Trophoblast cell (in vitro differentiated cells and primary cell): ENCODE data around the gene ATP13A2. TPM values are rescaled to one million over a fixed set of nuclear protein-coding genes. Genes with fewer than 3 reads are reported as not detected.

Source experiments
- DNase-seq, 2 donors: peaks; one replicate each; pipeline ENCODE4 v3.0.0-alpha.2; 2016
- H2AFZ ChIP-seq: 2 replicates; pipeline ENCODE4 v1.6.1; 2013; ENCODE audit warnings: low read length, moderate library complexity, mild to moderate bottlenecking; ENCODE audit not compliant: insufficient read depth, poor library complexity
- H2AK5ac ChIP-seq: 2 replicates; pipeline ENCODE4 v1.6.1; 2013; ENCODE audit warnings: mild to moderate bottlenecking, low read length
- H2BK120ac ChIP-seq: 2 replicates; pipeline ENCODE4 v1.6.1; 2013; ENCODE audit warnings: low read length, mild to moderate bottlenecking, moderate library complexity; ENCODE audit not compliant: insufficient read depth, poor library complexity
- H2BK12ac ChIP-seq: 2 replicates; pipeline ENCODE4 v1.6.1; 2013; ENCODE audit warnings: mild to moderate bottlenecking, low read length, moderate library complexity
- H2BK5ac ChIP-seq: 2 replicates; pipeline ENCODE4 v1.6.1; 2013; ENCODE audit warnings: low read length, low read depth, moderate library complexity, mild to moderate bottlenecking; ENCODE audit not compliant: poor library complexity
- H3K14ac ChIP-seq: 2 replicates; pipeline ENCODE4 v1.6.1; 2013; ENCODE audit warnings: mild to moderate bottlenecking, low read length
- H3K18ac ChIP-seq: 2 replicates; pipeline ENCODE4 v1.6.1; 2013; ENCODE audit warnings: mild to moderate bottlenecking, low read length
- H3K23ac ChIP-seq: 2 replicates; pipeline ENCODE4 v1.6.1; 2013; ENCODE audit warnings: low read length
- H3K27ac ChIP-seq: 2 replicates; pipeline ENCODE4 v1.5.1; 2013; ENCODE audit warnings: low read depth, mild to moderate bottlenecking, inconsistent platforms, low read length, moderate library complexity
- H3K27me3 ChIP-seq: 2 replicates; pipeline ENCODE4 v1.6.1; 2013; ENCODE audit warnings: inconsistent platforms, mild to moderate bottlenecking, low read length, moderate library complexity; ENCODE audit not compliant: insufficient read depth
- H3K36me3 ChIP-seq, 2 experiments: 1 replicate in 1 of 2; 2 replicates in 1 of 2; pipeline ENCODE4 v1.6.1; 2013; ENCODE audit warnings: low read length in 2 of 2, mild to moderate bottlenecking in 2 of 2, moderate library complexity in 1 of 2; ENCODE audit not compliant: insufficient read depth in 2 of 2, control insufficient read depth in 1 of 2
- H3K4ac ChIP-seq: 2 replicates; pipeline ENCODE4 v1.6.1; 2013; ENCODE audit warnings: low read depth, mild to moderate bottlenecking, low read length, moderate library complexity
- H3K4me1 ChIP-seq, 2 experiments: 1 replicate in 1 of 2; 2 replicates in 1 of 2; pipeline ENCODE4 v1.6.1; 2013; ENCODE audit warnings: low read length in 2 of 2, mild to moderate bottlenecking in 2 of 2, moderate library complexity in 1 of 2; ENCODE audit not compliant: insufficient read depth in 2 of 2, control insufficient read depth in 1 of 2
- H3K4me2 ChIP-seq: 2 replicates; pipeline ENCODE4 v1.6.1; 2013; ENCODE audit warnings: inconsistent platforms, mild to moderate bottlenecking, low read length, moderate library complexity
- H3K4me3 ChIP-seq: 2 replicates; pipeline ENCODE4 v1.5.1; 2013; ENCODE audit warnings: mild to moderate bottlenecking, low read depth, low read length, inconsistent platforms
- H3K79me1 ChIP-seq: one replicate; pipeline ENCODE4 v1.6.1; 2013; ENCODE audit warnings: low read length
- H3K79me2 ChIP-seq: 2 replicates; pipeline ENCODE4 v1.6.1; 2013; ENCODE audit warnings: low read length, mild to moderate bottlenecking; ENCODE audit not compliant: control insufficient read depth, insufficient read depth, poor library complexity
- H3K9ac ChIP-seq: 2 replicates; pipeline ENCODE4 v1.6.1; 2013; ENCODE audit warnings: mild to moderate bottlenecking, low read length
- H3K9me3 ChIP-seq: 2 replicates; pipeline ENCODE4 v1.6.1; 2013; ENCODE audit warnings: low read depth, mild to moderate bottlenecking, control low read depth, inconsistent platforms, low read length; ENCODE audit not compliant: insufficient read depth
- H4K12ac ChIP-seq: 2 replicates; pipeline ENCODE4 v1.6.1; 2013; ENCODE audit warnings: low read depth, mild to moderate bottlenecking, low read length, moderate library complexity
- H4K8ac ChIP-seq: 2 replicates; pipeline ENCODE4 v1.6.1; 2013; ENCODE audit warnings: low read depth, mild to moderate bottlenecking, low read length, moderate library complexity
- H4K91ac ChIP-seq: one replicate; pipeline ENCODE4 v1.6.1; 2013; ENCODE audit warnings: low read depth, mild to moderate bottlenecking, low read length, moderate library complexity
- WGBS: extraction: QIAGEN DNeasy Blood & Tissue Kit; methylation state at CpG from one replicate; pipeline ENCODE4 v1.1.7; 2013; ENCODE audit warnings: missing lambda C conversion rate; ENCODE audit not compliant: insufficient read length, insufficient coverage; ENCODE audit errors: extremely low coverage; 5-methylcytosine and 5-hydroxymethylcytosine counted together
- polyA plus RNA-seq: library from polyadenylated mRNA; stranded (reverse); fragments of 200-250 nt; gene quantifications from 2 replicates; pipeline ENCODE4 v1.2.3, GENCODE V29; 2013

The ATP13A2 gene, protein sequence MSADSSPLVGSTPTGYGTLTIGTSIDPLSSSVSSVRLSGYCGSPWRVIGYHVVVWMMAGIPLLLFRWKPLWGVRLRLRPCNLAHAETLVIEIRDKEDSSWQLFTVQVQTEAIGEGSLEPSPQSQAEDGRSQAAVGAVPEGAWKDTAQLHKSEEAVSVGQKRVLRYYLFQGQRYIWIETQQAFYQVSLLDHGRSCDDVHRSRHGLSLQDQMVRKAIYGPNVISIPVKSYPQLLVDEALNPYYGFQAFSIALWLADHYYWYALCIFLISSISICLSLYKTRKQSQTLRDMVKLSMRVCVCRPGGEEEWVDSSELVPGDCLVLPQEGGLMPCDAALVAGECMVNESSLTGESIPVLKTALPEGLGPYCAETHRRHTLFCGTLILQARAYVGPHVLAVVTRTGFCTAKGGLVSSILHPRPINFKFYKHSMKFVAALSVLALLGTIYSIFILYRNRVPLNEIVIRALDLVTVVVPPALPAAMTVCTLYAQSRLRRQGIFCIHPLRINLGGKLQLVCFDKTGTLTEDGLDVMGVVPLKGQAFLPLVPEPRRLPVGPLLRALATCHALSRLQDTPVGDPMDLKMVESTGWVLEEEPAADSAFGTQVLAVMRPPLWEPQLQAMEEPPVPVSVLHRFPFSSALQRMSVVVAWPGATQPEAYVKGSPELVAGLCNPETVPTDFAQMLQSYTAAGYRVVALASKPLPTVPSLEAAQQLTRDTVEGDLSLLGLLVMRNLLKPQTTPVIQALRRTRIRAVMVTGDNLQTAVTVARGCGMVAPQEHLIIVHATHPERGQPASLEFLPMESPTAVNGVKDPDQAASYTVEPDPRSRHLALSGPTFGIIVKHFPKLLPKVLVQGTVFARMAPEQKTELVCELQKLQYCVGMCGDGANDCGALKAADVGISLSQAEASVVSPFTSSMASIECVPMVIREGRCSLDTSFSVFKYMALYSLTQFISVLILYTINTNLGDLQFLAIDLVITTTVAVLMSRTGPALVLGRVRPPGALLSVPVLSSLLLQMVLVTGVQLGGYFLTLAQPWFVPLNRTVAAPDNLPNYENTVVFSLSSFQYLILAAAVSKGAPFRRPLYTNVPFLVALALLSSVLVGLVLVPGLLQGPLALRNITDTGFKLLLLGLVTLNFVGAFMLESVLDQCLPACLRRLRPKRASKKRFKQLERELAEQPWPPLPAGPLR
- 47.8 and 48.3 TPM in 2 replicates for polyA plus RNA-seq

DNA sequence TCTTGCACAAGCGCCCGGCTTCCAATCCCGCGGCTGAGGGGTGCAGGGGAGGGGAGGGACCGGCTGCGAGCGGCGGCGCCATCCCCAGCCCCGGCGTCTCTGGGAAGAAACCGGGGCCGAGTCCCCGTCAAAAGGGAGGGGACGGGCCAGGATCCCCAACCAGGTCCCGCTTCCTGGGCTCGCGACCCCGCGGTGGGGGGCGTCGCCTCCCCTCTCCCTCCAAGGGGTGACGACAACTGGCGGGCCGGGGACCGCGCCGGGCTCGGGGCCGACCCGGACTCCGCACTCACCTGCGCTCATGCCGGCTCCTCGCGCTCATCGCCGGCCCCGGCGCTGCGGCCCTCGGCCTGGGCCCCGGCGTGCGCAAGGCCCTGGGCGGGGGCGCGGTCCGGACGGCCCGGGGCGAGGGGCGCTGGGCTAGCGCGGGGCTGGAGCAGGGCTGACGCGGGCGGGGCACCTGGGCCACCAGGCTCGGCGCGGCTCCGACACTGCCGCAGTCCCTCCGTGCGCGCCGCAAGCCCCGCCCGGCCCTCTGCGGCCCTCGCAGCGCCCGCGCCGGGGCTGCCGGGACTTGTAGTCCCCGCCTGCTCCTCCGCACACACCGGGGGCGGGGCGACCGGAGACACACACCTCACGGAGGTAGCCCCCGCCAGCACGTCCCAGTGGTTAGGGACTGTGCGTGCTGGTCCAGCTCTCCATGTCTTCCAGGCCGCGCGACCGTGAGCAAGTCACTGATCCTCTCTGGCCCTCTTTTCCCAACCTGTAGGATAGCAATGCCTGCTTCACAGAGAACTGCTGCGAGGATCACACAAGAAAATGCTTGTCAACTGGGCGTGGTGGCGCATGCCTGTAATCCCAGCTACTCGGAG, at the start of gene ATP13A2:
Gene ATP13A2, minus strand, starts transcription at position 490 of the 869 bp plus-strand sequence. Its CDS starts 190 bp downstream, at position 300.
- H3K23ac ChIP-seq: no peak within 1 kb of the TSS
- peak within 1 kb of the TSS; percentile 64 for H4K91ac ChIP-seq
- H2AFZ ChIP-seq: peak within 1 kb of the TSS; percentile 58
- no peak within 1 kb of the TSS for H3K27ac ChIP-seq
- DNase-seq: peak; percentile 93
- H3K4me1 ChIP-seq: peaks cover 21 to 29% of the 10 kb centered on the region in 2 experiments
- H4K8ac ChIP-seq: peak within 1 kb of the TSS; percentile 63
- peak within 1 kb of the TSS; percentile 57 for H2BK120ac ChIP-seq
- peak within 1 kb of the TSS; percentile 49 for H3K4ac ChIP-seq
- H2AK5ac ChIP-seq: peak within 1 kb of the TSS; percentile 13
- no peaks in the 10 kb centered on the region for H3K79me2 ChIP-seq
- no CpG with 5 or more reads among the region's 94 CpGs for WGBS
- peak within 1 kb of the TSS; percentile 76 for H3K14ac ChIP-seq
- H3K27me3 ChIP-seq: no peaks in the 10 kb centered on the region
- peak within 1 kb of the TSS; percentile 91 for H3K18ac ChIP-seq
- no peaks in the 10 kb centered on the region for H3K9me3 ChIP-seq
- peak within 1 kb of the TSS; percentile 94 for H3K4me2 ChIP-seq
- peak within 1 kb of the TSS; percentile 33 for H2BK5ac ChIP-seq
- peak within 1 kb of the TSS; percentile 75 for H3K9ac ChIP-seq
- H3K36me3 ChIP-seq: no peaks in the 10 kb centered on the region
- H3K4me3 ChIP-seq: peak within 1 kb of the TSS; percentile 87
- peak within 1 kb of the TSS; percentile 38 for H4K12ac ChIP-seq
- peaks cover 14% of the 10 kb centered on the region for H3K79me1 ChIP-seq
- peak within 1 kb of the TSS; percentile 37 for H2BK12ac ChIP-seq

DNA sequence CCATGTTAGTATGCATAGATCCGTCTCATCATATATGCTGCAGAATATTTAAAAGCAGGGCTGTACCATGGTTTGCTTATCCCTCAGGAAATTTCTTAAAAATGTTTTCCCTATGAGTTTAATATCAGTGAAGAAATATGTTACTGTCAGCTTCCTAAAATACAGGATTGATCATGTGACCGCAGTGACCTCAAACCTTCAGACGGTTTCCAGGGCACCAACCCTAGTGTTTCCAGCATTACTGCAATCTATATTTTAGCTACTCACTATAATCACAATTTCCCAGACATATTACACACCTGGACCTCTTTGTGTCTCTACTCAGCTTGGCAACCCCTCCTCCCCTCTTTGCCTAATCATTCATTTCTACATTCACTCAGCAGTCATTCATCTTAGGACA, 49.8 kb upstream of the ATP13A2 start:
- H3K27me3 ChIP-seq: no peaks in the 10 kb centered on the region
- H2BK12ac ChIP-seq: no peak overlapping the region
- H3K4ac ChIP-seq: no peak overlapping the region
- WGBS: no CpG with 5 or more reads among the region's 3 CpGs
- no peak overlapping the region for H3K14ac ChIP-seq
- H3K4me2 ChIP-seq: no peak overlapping the region
- H3K9me3 ChIP-seq: no peaks in the 10 kb centered on the region
- H3K79me2 ChIP-seq: no peaks in the 10 kb centered on the region
- H3K18ac ChIP-seq: no peak overlapping the region
- H2AK5ac ChIP-seq: no peak overlapping the region
- no peak overlapping the region for H4K8ac ChIP-seq
- no peak overlapping the region for H3K4me3 ChIP-seq
- H4K91ac ChIP-seq: no peak overlapping the region
- H3K36me3 ChIP-seq: no peaks in the 10 kb centered on the region
- no peak overlapping the region for H3K27ac ChIP-seq
- no peak overlapping the region for H3K23ac ChIP-seq
- no peak for DNase-seq
- no peak overlapping the region for H4K12ac ChIP-seq
- no peaks in the 10 kb centered on the region for H3K79me1 ChIP-seq
- H2AFZ ChIP-seq: no peak overlapping the region
- peaks cover 0 to 2% of the 10 kb centered on the region in 2 experiments for H3K4me1 ChIP-seq
- H3K9ac ChIP-seq: no peak overlapping the region
- H2BK5ac ChIP-seq: no peak overlapping the region
- H2BK120ac ChIP-seq: no peak overlapping the region

DNA sequence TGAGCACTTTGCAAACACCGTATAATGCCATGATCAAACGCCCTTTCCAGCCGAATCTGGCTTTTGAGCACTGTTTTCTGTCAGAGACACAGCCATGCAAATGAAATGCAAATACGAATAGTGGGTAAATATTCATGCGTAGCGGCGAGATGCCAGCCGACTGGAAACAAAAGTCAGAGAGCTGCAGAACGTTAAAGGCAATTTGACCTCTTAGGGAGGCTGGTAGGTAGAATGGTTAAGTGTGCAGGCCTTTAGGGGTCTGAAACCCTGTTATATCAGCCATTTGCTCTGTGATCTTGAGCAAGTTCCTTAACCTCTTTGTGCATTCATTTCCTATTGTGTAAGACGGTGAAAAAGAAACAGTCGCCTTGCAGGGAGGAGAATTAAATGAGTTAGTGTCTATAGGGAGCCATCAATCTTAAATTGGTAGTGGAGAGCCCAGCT, 48.6 kb upstream of the ATP13A2 start:
- H3K9ac ChIP-seq: no peak overlapping the region
- DNase-seq: no peak
- no peak overlapping the region for H2BK120ac ChIP-seq
- H3K27me3 ChIP-seq: no peaks in the 10 kb centered on the region
- H3K4me3 ChIP-seq: no peak overlapping the region
- H2AFZ ChIP-seq: no peak overlapping the region
- H3K79me1 ChIP-seq: no peaks in the 10 kb centered on the region
- no peak overlapping the region for H2BK5ac ChIP-seq
- H3K4me2 ChIP-seq: no peak overlapping the region
- H4K12ac ChIP-seq: no peak overlapping the region
- no peak overlapping the region for H3K14ac ChIP-seq
- H2AK5ac ChIP-seq: no peak overlapping the region
- no peak overlapping the region for H4K91ac ChIP-seq
- no peak overlapping the region for H3K23ac ChIP-seq
- H3K9me3 ChIP-seq: no peaks in the 10 kb centered on the region
- H4K8ac ChIP-seq: no peak overlapping the region
- no peak overlapping the region for H3K27ac ChIP-seq
- H3K4ac ChIP-seq: no peak overlapping the region
- H3K79me2 ChIP-seq: no peaks in the 10 kb centered on the region
- no CpG with 5 or more reads among the region's 11 CpGs for WGBS
- H3K18ac ChIP-seq: no peak overlapping the region
- no peak overlapping the region for H2BK12ac ChIP-seq
- peaks cover 0 to 2% of the 10 kb centered on the region in 2 experiments for H3K4me1 ChIP-seq
- no peaks in the 10 kb centered on the region for H3K36me3 ChIP-seq
